ENCODE data around the gene LAD1.

LAD1 gene, protein sequence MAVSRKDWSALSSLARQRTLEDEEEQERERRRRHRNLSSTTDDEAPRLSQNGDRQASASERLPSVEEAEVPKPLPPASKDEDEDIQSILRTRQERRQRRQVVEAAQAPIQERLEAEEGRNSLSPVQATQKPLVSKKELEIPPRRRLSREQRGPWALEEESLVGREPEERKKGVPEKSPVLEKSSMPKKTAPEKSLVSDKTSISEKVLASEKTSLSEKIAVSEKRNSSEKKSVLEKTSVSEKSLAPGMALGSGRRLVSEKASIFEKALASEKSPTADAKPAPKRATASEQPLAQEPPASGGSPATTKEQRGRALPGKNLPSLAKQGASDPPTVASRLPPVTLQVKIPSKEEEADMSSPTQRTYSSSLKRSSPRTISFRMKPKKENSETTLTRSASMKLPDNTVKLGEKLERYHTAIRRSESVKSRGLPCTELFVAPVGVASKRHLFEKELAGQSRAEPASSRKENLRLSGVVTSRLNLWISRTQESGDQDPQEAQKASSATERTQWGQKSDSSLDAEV

DNA sequence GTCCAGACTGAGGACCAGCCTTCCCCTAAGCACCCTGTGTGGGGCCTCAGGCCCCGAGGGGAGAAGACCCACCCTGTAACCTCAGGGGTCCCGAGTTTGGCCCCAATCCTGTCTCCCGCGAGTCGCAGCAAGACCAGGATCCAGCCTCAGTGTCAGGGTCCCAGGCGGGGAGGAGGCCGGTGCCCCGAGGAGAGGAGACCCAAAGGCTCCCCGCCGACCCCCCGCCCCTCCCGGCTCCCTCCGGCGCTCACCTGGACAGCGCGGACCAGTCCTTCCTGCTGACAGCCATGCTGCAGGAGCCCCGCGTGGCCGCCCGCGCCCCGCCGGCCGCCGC lies at the start of gene LAD1:
LAD1 (minus strand) TSS at position 307 of the 334 bp plus-strand sequence; CDS start at position 289, 18 bp downstream.
- no peak for DNase-seq (ENCODE audit: low spot score)

DNA sequence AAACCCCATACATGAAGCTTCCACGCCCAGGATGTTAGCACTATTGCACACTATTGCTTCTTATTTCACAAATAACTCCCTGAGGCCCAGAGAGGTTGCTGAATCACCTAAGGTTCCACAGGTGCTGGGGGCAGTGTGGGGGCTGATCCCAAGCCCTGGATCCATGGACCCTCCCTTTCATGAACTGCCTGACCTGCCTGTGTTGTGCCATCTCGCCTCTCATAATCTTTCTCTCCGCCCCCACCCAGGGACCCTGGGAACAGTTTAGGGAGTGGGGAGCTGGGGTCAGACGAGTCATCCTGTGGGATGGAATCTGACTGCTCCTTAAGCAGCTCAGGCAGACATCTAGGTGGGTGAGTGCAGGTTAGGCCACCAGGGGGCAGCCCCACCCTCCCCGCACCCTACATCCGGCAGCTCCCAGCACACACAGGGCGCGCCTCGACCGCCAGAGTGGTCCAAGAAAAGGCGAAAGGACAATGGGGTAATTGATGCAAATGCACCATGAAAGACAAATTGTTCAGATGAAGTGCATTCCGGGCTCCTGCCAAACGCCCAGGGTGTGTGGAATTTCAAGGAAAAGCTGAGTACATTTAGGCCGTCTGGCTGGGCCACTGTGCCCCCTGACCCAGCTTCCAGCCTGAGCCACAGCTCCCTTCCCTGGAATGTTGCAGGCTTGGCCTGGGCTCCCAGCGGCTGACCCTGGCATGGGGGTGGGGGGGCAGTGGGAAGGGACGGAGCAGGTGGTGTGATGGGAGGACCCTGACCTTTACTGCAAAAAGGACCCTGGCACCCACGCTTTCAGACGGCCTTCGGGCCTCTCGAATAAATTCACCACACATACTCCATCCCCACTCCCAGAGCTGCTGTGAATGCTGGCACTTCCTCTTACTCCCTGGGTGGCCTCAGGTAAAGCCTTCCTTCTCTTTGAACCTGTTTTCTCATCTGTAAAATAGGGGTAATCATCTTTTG lies 49.1 kb upstream of the LAD1 start:
- peak; percentile 52 for DNase-seq (ENCODE audit: low spot score)

DNA sequence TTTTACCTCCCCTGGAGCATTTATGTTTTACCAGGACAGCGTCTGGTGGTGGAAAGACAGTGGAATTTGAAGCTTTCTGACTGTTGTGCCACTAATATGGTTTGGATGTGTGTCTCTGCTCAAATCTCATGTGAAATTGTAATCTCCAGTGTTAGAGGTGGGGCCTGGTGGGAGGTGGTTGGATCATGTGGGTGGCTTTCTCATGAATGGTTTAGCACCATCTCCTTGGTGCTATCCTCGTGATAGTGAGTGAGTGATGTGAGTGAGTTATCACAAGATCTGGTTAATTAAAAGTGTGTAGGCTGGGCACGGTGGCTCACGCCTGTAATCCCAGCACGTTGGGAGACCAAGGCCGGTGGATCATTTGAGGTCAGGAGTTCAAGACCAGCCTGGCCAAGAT lies 46.2 kb upstream of the LAD1 start:
- no peak for DNase-seq (ENCODE audit: low spot score)

DNA sequence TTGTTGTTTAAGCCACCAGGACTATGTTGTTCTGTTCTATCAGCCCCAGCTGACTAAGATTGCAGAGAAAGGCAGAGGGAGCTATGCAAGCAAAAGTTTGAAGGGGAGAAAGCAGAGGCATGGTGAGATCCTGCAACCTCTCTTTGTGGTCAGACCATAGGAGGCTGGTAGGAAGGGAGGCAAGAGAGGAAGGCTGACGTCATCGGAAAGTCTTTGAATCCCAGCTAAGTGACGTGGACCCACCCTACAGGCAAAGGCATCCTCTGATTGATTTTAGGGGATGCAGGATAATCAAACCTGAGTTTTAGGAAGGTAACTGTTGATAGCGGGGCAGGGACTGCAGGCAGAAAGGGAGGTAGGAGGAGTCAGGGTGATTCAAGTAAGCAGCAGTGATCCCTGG lies 45.7 kb upstream of the LAD1 start:
- no peak for DNase-seq (ENCODE audit: low spot score)

DNA sequence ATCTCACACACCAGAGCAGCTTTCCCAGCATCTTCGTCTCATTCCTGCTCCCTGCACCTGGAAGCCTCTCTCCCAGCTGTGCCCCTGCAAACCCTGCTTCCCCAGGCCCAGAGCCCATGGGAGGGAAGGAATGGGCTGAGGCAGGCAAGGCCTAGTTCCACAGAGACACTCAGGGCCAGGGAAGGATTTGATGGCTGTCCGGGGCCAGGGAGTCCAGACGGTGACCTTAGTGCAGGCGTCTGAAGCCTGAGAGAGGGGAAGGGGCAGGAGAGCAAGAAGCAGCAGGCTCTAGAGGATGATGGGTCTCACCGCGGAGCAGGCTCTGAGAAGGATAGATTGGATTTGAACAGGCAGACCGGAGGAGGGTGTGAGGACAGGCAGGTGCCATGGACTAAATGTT lies 44.6 kb upstream of the LAD1 start:
- DNase-seq (ENCODE audit: low spot score): no peak

DNA sequence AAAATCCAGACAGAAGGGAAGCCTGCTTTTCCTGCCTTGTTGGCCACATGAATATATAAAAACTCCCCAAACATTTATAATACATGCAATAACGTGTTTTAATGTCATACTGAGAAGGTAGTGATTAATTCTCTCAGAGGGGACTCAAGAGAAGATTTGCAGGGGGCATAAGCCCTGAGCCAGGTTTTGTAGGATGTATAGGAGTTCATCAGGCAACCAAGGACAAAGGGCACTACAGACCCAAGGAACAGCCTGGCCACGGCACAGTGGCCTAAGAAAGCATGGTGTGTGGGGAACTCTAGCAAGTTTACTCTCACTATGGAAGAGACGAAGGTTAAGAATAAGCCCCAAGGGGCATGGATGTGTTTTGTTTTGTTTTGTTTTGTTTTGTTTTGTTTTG lies 37.8 kb upstream of the LAD1 start:
- DNase-seq (ENCODE audit: low spot score): no peak

DNA sequence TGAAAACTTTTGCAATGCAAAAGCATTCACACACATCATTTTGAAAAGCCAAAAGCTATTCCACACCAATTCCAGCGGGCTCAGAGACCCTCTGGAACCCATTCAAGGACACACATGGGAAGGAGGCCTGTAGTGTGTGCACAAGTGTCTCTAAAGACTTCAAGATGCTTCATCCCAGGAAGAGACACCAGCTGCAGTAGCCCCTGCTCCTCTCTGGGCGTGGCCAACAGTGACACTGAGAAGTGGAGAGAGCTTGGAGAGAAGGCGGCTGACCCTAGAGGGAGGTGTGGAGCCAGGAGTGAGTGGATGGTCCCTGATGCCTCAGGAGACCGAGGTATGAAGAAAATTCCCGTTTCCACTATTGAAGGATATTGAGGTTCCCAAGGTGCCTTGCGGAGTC lies 37.3 kb upstream of the LAD1 start:
- no peak for DNase-seq (ENCODE audit: low spot score)

DNA sequence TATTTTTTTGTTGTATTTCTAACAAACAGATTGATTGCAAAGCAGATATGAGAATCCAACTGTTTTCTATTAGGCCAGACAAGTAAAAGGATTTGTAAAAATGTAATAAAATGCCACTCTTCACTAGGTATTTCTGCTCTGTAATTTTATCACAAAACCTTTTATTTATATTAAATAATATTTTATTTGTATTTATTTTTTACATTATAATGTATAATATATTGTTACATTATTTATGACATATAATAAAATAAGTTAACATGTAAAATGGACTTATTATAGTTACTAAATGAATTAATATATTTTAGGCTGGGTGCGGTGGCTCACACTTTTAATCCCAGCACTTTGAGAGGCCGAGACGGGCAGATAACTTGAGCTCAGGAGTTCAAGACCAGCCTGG lies 35.1 kb upstream of the LAD1 start:
- DNase-seq (ENCODE audit: low spot score): no peak

DNA sequence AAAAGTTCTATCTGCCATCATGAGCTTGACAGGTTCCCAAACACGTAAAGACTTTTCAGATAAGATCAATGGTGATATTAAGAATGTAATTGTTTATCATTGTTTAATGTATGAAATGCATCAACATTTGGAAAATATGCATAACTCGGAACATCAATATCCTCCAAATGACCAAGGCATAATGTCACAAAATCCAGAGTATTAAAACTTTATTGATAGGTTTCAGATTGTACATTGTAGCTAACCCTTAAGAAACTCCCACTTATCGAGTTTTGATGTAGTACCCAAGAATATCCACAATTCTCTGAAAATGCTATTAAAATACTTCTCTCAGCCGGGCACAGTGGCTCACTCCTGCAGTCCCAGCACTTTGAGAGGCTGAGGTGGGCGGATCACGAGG lies 34.5 kb upstream of the LAD1 start:
- DNase-seq (ENCODE audit: low spot score): no peak

DNA sequence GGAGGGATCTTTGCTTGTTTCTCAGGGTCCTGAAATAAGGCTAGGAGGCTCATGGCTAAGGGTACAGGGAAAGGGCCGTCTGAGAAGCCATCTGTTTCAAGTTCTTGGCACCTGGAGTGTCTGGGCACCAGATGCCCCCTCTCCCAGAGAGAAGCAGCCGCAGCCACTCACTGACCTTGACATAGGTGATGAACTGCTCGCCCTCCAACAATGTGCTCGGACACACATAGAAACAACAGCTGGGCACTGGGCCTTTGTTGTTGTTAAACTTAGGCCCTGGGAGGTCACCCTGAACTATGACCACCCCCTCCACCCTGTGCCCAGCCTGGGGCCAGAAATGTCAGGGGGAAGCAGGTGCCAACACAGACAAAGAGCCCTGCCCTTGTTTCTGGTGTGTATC lies 31.7 kb upstream of the LAD1 start:
- no peak for DNase-seq (ENCODE audit: low spot score)

DNA sequence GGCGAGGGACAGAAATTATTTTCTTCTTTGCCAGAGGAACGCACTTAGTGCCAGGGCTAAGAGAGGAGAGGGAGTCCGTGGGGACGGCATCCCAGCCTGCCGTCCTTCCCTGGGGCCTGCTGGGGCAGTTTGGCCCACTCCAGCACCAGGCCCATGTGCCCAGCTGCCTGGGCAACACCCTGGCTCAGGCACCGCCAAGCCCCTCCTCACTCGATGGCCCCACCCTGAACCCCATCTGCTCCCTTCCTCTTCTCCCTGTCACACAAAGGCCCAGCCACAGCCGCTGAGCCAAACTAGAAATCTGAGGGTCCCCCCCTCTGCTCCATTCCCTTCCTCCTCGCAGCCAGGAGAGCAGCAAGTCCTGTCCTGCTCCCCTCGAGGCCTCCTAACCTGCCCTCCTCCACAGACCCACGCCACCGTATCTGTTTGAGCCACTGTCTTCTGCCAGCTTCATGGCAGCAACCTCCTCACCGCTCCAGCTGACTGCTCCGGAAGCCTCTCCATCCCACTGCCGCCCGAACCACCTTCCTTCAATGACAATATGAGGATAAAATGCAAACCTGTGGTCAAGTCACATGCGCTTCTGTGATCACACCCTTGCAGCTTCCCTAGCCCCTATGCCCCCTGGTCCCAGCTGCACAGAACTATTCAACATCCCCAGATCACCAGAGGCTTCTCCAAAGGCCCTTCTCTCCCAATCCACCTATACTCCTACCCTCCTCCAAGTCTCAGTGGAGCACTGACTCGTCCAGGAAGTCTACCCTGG lies 30.8 kb upstream of the LAD1 start:
- DNase-seq (ENCODE audit: low spot score): no peak

DNA sequence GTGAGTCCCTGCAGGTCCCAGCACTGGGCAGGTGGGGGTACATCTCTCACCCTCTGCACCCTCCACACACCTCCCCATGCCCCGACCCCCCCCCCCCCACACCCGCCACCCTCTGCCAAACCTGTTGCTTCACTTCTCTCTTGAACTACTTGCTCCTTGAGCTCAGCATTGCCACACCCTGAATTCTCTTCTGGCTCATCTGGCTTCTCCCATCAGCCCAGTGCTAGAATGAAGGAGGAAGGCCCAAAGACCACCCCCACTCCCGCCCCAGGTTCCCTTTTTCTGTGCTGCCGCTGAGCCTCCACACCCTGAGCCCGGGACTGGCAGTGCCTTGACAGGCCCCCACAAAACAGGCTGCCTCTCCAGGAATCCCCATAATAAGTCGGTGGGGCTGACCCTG lies 28.8 kb upstream of the LAD1 start:
- DNase-seq (ENCODE audit: low spot score): no peak

DNA sequence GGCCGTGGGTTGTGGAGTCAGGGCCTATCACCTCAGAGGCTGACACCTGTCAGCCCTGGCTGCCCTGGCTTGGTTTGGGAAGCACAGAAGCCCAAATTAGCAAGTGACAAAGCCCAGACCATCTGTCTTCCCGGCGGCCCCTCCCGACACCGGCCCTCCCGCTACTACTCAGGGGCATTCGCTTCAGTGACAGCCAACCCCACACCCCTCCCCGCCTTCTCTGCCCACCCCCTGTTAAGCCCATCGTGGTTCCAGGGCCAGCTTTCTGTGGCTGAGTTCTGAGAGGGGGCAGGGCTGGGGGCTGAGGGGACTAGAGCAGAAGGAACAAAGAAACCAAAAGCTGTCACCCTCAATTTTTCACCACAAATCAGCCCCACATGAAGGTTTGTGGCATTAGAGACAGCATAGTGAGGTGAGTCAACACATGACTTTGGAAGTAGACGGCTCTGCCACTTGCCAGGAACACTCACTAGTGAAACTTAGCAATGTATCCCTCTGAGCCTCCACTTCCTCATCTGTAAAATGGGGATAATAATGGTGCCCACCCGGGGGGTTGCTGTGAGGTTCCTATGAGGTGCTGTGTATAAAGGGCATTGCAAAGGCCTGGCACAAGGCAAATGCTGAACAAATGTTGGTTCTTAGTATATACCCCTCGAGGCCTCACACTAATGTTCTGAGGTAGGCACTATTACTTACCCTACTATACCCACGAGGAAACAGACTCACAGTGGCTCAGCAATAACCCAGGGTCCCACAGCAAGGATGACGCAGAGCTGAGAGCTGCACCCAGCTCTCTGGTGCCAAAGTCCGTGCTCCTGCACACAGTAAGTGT lies 27.6 kb upstream of the LAD1 start:
- DNase-seq (ENCODE audit: low spot score): no peak

DNA sequence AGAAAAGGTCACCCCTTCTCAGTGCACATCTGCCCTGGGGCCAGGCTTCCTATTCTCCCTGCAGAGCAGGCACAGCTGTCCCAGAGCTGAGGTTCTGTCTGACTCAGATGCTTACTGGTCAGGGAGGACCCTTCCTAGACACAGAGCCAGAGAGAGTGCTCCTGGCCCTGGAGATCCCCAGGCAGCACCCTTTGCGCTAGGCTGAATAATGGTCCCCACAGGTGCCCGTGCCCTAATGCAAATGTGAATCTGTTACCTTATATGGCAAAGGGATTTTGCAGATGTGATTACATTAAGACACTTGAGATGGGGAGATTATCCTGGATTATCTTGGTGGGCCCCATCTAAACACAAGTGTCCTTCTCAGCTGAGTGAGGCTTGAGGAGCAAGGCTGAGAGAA lies 25.0 kb upstream of the LAD1 start:
- DNase-seq (ENCODE audit: low spot score): no peak

DNA sequence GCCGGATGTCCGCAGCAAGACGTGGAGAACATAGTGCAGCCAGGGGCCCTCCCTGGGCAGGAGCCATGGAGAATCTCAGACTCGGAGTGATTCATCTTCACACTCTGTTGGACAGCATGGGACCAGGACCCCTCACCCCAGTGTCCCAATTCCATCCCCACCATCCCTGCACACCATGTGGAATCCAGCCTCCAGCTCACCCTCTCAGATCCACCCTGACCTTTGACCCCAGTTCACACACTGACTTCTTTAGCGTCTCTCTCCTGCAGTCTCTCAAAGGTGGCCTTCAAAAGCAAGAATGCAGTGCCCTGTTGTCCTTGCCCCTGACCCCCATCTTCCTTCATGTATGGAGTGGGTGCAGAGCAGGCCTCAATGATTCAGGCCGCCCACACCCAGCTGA lies 24.5 kb upstream of the LAD1 start:
- no peak for DNase-seq (ENCODE audit: low spot score)

DNA sequence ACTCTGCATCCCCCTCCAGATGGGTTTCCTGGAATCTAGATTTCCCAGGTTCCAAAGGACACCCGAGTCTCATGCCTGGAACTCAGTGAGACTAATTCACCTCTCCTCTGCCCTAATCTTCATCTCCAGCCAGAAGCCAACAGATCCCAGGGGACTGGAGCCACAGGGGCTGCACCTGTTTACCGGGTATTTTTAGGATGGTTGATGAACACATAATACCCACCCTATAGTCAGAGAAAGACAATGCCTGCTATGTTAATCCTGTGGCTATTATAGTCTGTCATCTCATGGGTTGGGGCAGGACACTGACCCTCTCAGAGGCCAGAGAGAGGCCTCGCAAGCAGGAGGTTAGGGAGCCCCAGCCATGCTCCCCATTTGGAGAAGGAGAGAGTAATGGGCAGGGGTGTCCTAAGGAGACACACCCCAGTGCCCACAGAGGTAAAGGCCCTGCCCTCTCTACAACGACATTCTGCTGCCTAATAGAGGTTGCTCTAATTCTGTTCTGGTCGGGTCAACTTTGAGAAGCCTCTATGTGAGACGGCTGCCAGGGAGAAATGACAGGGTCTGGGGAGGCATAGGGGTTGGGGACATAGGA lies 23.4 kb upstream of the LAD1 start:
- no peak for DNase-seq (ENCODE audit: low spot score)

DNA sequence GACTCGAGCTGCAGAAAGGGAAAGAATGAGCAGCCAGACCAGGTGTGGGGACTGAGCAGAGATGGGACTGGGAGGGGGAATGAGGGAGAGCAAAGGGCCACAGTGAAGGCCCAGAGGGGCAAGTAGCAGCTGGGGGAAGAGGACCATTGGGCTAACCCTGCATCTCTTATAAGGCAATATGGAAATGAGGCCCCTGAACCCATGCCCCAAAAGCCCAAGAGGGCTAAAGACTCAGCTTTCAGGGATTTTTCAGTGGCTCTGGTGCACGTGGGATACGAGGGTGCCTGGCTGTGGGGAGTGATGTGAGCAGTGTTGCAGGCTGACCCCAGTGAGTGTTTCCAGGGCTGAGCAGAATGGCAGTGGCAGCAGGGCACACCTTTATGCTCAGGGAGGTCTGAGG lies 22.9 kb upstream of the LAD1 start:
- DNase-seq (ENCODE audit: low spot score): no peak

DNA sequence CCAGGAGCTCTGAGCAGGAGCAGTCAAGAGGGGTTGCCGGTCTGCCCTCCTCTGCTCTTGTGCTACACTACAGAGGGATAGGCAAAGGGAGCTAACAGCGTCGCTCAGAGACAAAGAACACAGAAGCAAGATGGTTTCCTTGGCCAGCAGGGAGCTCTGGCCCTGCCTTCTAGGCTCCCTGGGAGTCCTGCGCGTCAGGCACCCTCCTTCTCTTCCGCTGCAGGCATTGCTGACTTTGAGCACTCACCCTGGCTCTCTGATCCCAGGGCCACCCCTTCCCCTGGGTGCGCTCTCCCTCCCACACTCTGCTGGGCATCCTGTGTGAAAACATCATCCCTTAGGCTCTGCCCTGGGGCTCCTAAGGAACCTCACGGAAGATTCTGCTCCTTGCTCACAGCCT lies 21.9 kb upstream of the LAD1 start:
- DNase-seq (ENCODE audit: low spot score): no peak

DNA sequence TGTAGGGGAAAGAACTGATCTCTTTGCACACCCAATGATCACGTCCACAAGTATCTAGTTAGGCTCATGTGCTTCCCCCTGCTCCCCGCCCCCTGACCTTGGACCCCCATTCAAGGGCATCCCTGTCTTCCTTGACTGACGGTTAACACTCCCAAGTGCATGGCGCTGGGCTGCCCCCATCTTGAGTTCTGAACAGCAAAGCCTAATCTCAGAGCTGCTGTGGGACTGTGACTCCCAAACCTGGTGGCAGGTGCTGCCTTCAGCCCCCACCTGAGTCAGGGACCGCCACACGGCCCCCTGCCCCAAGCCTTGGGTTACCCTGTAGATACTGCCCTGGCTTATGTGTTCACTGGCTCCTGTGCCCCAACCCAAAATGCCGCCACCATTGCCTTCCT lies 21.5 kb upstream of the LAD1 start:
- DNase-seq (ENCODE audit: low spot score): no peak

DNA sequence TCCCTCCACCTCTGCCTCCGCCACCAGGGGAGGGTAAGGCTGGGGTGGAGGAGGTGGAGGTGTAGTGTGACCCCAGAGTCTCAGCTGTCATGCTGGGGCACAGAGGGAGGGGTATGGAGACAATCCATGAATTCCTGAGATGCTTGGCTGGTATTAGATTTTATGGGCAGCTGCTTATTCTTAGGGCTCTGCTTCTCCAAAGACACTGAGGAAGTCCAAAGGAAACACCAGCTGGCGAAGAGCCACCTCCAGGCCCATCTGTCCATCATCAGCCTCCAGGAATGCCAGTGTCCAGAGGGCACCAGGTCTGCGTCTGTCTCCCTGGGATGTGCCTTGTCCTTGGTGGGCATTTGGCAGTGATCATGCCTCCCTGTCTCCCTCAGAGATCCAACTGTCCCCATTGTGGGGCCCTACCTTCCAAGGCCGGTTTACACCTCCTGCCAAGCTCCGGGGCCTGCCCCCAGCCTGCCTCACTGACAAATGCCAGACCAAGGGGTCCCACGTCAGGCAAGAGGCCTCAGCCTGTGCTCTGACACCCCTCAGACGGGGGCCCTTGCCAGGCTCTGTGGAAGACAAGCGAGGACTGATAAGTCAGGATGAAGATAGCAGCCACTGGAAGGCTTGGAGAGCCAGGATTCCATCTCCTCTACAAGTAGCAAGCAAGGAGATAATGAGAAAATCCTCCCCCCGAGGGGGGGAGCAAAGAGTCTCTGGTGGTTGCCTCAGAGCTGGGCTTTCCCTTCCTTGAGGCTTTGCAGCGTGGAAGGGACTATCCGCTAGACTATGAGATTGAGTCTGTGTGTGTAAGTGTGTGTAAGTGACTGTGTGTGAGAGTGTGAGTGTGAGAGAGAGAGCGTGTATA lies 20.9 kb upstream of the LAD1 start:
- DNase-seq (ENCODE audit: low spot score): no peak

Measured in CD4-positive, alpha-beta T cell treated with Interleukin-6 at 100 ng/mL for 8 hours (primary cell).